Fibroblast of lung (primary cell): ENCODE measurements around the gene CHAD. TPM values are rescaled to one million over a fixed set of nuclear protein-coding genes. Genes with fewer than 3 reads are reported as not detected.
A peak's percentile ranks its signal among the peaks of the same experiment; 100 is the strongest.

Source experiments
- DNase-seq, 2 donors: peaks; one replicate each; pipeline versions ENCODE4 v3.0.0 to v3.0.0-alpha.2; 2010; ENCODE audit warnings: low read depth in 2 of 2
- H2AFZ ChIP-seq: 2 replicates; pipeline ENCODE4 v1.5.1; 2012; ENCODE audit warnings: low read length, control low read depth, inconsistent platforms
- H3K27ac ChIP-seq: 2 replicates; pipeline ENCODE4 v1.5.1; 2011; ENCODE audit warnings: low read length, control low read depth; ENCODE audit not compliant: insufficient read depth
- H3K27me3 ChIP-seq: 2 replicates; pipeline ENCODE4 v1.5.1; 2011; ENCODE audit warnings: mild to moderate bottlenecking, low read length; ENCODE audit not compliant: control insufficient read depth, insufficient read depth
- H3K36me3 ChIP-seq: 2 replicates; pipeline ENCODE4 v1.5.1; 2011; ENCODE audit warnings: low read length; ENCODE audit not compliant: control insufficient read depth, insufficient read depth
- H3K4me1 ChIP-seq: 2 replicates; pipeline ENCODE4 v1.5.1; 2011; ENCODE audit warnings: low read length; ENCODE audit not compliant: control insufficient read depth, insufficient read depth; ENCODE audit errors: extremely low read depth
- H3K4me2 ChIP-seq: 2 replicates; pipeline ENCODE4 v1.5.1; 2011; ENCODE audit warnings: low read length, control low read depth; ENCODE audit not compliant: insufficient read depth; ENCODE audit errors: extremely low read depth
- H3K4me3 ChIP-seq, 4 experiments: fragments of 200-600 bp in 1 of 4; sonication (generic) in 1 of 4; replicated peaks in 1 of 4; 2 replicates each; pipeline ENCODE4 v1.5.1; 2011 to 2016; ENCODE audit warnings: low read length in 4 of 4, low read depth in 3 of 4, mild to moderate bottlenecking in 3 of 4, control low read depth in 2 of 4, inconsistent platforms in 1 of 4, mixed read lengths in 1 of 4; ENCODE audit not compliant: insufficient read depth in 1 of 4; ENCODE audit errors: control extremely low read depth in 1 of 4
- H3K79me2 ChIP-seq: 2 replicates; pipeline ENCODE4 v1.5.1; 2012; ENCODE audit warnings: mild to moderate bottlenecking, low read length, inconsistent platforms; ENCODE audit not compliant: control insufficient read depth, insufficient read depth
- H3K9ac ChIP-seq: 2 replicates; pipeline ENCODE4 v1.5.1; 2011; ENCODE audit warnings: mild to moderate bottlenecking, low read length, control low read depth; ENCODE audit not compliant: insufficient read depth
- H3K9me3 ChIP-seq: 2 replicates; pipeline ENCODE4 v1.5.1; 2012; ENCODE audit warnings: low read depth, low read length; ENCODE audit not compliant: control insufficient read depth, insufficient read depth
- H4K20me1 ChIP-seq: 2 replicates; pipeline ENCODE4 v1.5.1; 2011; ENCODE audit warnings: low read length; ENCODE audit not compliant: control insufficient read depth, insufficient read depth; ENCODE audit errors: extremely low read depth
- CTCF ChIP-seq, 2 donors: IDR thresholded peaks in 1 of 2; conservative IDR thresholded peaks in 1 of 2; 1 replicate in 1 of 2; 2 replicates in 1 of 2; pipeline ENCODE4 v1.5.1; 2011 to 2012; ENCODE audit warnings: low read length in 2 of 2, control low read depth in 1 of 2, inconsistent platforms in 1 of 2, low read depth in 1 of 2, mild to moderate bottlenecking in 1 of 2
- EZH2 ChIP-seq: IDR thresholded peaks from 2 replicates; pipeline ENCODE4 v1.5.1; 2012; ENCODE audit warnings: low read length, control low read depth, mild to moderate bottlenecking; ENCODE audit errors: missing control alignments
- polyA plus RNA-seq, 2 donors: library from polyadenylated mRNA; depleted of rRNA in 1 of 2; stranded (reverse) in 1 of 2; unstranded in 1 of 2; fragments of >200 nt; gene quantifications; 2 replicates each; pipeline ENCODE4 v1.2.1, GENCODE V29; 2011 to 2012; ENCODE audit warnings: missing spikeins in 1 of 2
- total RNA-seq: library from RNA; depleted of rRNA; stranded (reverse); fragments of >200 nt; gene quantifications from 2 replicates; pipeline ENCODE4 v1.2.1, GENCODE V29; 2014

CHAD gene
- total and polyA plus RNA-seq, 2 donors (not counting 1 experiment from before 2014, with no cell fraction given): not detected

DNA sequence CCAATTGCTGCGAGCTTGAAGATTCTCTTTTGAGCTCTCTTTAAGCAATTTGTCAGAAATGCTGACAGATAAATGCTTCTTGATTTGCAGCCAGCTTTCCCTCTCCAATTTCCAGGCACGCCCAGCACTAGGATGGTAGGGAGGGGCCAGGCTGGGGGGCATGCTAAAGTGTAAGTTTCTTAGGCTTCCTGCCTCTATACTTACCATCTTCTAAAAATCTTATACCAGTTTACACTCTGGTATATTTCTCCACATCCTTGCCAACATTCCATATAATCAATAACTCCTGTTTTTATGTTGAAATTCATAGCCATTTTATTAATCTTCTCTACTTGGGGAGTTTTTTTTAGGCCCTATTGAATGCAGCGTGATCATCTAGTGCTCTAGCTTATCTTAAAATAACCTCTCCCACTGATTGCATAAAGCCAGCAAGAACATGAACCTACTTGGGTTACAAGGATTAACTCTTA lies 25.1 kb downstream of the CHAD start:
- H3K9ac ChIP-seq: no peak overlapping the region
- no peak overlapping the region for H3K27ac ChIP-seq
- no peaks in the 10 kb centered on the region for H3K4me1 ChIP-seq

GRCh38 chr17:50440838-50441829 lies 27.5 kb downstream of the CHAD start:
- Histone ChIP-seq H3K36me3 (no peaks in the 10 kb centered on the region), H3K27me3 (no peaks in the 10 kb centered on the region), H4K20me1 (no peaks in the 10 kb centered on the region), H3K9ac (no peak overlapping the region), H3K4me2 (no peak overlapping the region), H3K4me3 (no peak overlapping the region), H3K9me3 (no peaks in the 10 kb centered on the region), H3K79me2 (no peaks in the 10 kb centered on the region), H2AFZ (no peak overlapping the region), H3K27ac (no peak overlapping the region), H3K4me1 (no peaks in the 10 kb centered on the region)
- TF ChIP-seq CTCF (conservative IDR thresholded peaks at IDR 0.05 in 1 of 2, IDR thresholded peaks at IDR 0.05 in 1 of 2; ENCODE audit: low read depth in 1 of 2, low read length in 2 of 2): no peak
- no peak for TF ChIP-seq EZH2
- DNase-seq: no peak

More for the DNA sequence above, 25.1 kb downstream of the CHAD start:
- no peaks in the 10 kb centered on the region for H3K36me3 ChIP-seq
- TF ChIP-seq CTCF (conservative IDR thresholded peaks at IDR 0.05 in 1 of 2, IDR thresholded peaks at IDR 0.05 in 1 of 2; ENCODE audit: low read depth in 1 of 2, low read length in 2 of 2): no peak
- TF ChIP-seq EZH2: no peak
- no peaks in the 10 kb centered on the region for H3K27me3 ChIP-seq
- H3K4me3 ChIP-seq: no peak overlapping the region
- no peak overlapping the region for H3K4me2 ChIP-seq
- H2AFZ ChIP-seq: no peak overlapping the region
- peak in 1 of 2 donors; percentile 35 for DNase-seq
- no peaks in the 10 kb centered on the region for H4K20me1 ChIP-seq
- H3K9me3 ChIP-seq: no peaks in the 10 kb centered on the region
- H3K79me2 ChIP-seq: no peaks in the 10 kb centered on the region

- no peak overlapping the region for H3K27ac ChIP-seq
- no peaks in the 10 kb centered on the region for H3K79me2 ChIP-seq
- DNase-seq: no peak
- H3K4me1 ChIP-seq: no peaks in the 10 kb centered on the region
- H2AFZ ChIP-seq: no peak overlapping the region
- TF ChIP-seq CTCF (conservative IDR thresholded peaks at IDR 0.05 in 1 of 2, IDR thresholded peaks at IDR 0.05 in 1 of 2; ENCODE audit: low read depth in 1 of 2, low read length in 2 of 2) (no peak), EZH2 (no peak)
- no peaks in the 10 kb centered on the region for H3K9me3 ChIP-seq
- no peaks in the 10 kb centered on the region for H3K36me3 ChIP-seq
- H4K20me1 ChIP-seq: no peaks in the 10 kb centered on the region
- no peak overlapping the region for H3K4me3 ChIP-seq
- H3K27me3 ChIP-seq: no peaks in the 10 kb centered on the region
- H3K9ac ChIP-seq: no peak overlapping the region
- no peak overlapping the region for H3K4me2 ChIP-seq
Observed at GRCh38 chr17:50440172-50440837, 28.4 kb downstream of the CHAD start.
